Neural cell (in vitro differentiated cells): ENCODE data around the gene KIRREL3.

Experiments used
- CTCF ChIP-seq: fragments of 450-650 bp; IDR thresholded peaks from 2 replicates; pipeline ENCODE4 v1.5.1; 2014; ENCODE audit warnings: antibody characterized with exemption, mild to moderate bottlenecking, moderate library complexity; ENCODE audit not compliant: poor library complexity, severe bottlenecking
- EZH2 ChIP-seq: fragments of 200-600, 300-800 bp; shearing (Covaris generic), sonication (generic); IDR thresholded peaks from 2 replicates; pipeline ENCODE4 v1.6.1; 2014; ENCODE audit warnings: antibody characterized with exemption, low read length, borderline replicate concordance, mild to moderate bottlenecking; ENCODE audit not compliant: insufficient read depth, poor library complexity, severe bottlenecking
- MXI1 ChIP-seq: fragments of 450-650 bp; conservative IDR thresholded peaks from 2 replicates; pipeline ENCODE4 v1.6.1; 2014; ENCODE audit warnings: antibody characterized with exemption, mild to moderate bottlenecking; ENCODE audit not compliant: poor library complexity, severe bottlenecking
- POLR2AphosphoS5 ChIP-seq: IDR thresholded peaks from 2 replicates; pipeline ENCODE4 v1.6.1; 2012
- RAD21 ChIP-seq: fragments of 450-650 bp; conservative IDR thresholded peaks from 2 replicates; pipeline ENCODE4 v1.6.1; 2014; ENCODE audit warnings: antibody characterized with exemption, mild to moderate bottlenecking, moderate library complexity
- REST ChIP-seq: IDR thresholded peaks from 2 replicates; pipeline ENCODE4 v1.6.1; 2012; ENCODE audit warnings: borderline replicate concordance
- SMC3 ChIP-seq: fragments of 450-650 bp; conservative IDR thresholded peaks from 2 replicates; pipeline ENCODE4 v1.6.1; 2014; ENCODE audit warnings: antibody characterized with exemption, mild to moderate bottlenecking, moderate library complexity; ENCODE audit not compliant: poor library complexity
- TAF1 ChIP-seq: IDR thresholded peaks from 2 replicates; pipeline ENCODE4 v1.6.1; 2012; ENCODE audit warnings: low read depth

GRCh38 chr11:126897430-126897829 lies 103.1 kb downstream of the KIRREL3 start:
- TF ChIP-seq CTCF (no peak), POLR2AphosphoS5 (no peak), RAD21 (no peak), REST (no peak), EZH2 (no peak), SMC3 (no peak), MXI1 (no peak), TAF1 (no peak)
